Measurements from ENCODE around the gene HMCN1. TPM values are rescaled to one million over a fixed set of nuclear protein-coding genes. Genes with fewer than 3 reads are reported as not detected.

HMCN1 gene
- total RNA-seq, 4 donors from 2014 or later = 1.0 to 8.1 (median 2.5) TPM

- intact Hi-C loops (cut with DNase I; ENCODE audit: low total_unique reads) = no loop called here
Measured at GRCh38 chr1:186220067-186220466, 485.9 kb downstream of the HMCN1 start.

GRCh38 chr1:186220911-186221310, 486.7 kb downstream of the HMCN1 start:
- intact Hi-C loops (cut with DNase I; ENCODE audit: low total_unique reads) = no loop called here
- TF ChIP-seq CTCF (IDR thresholded peaks at IDR 0.05) (no peak), POLR2A (IDR thresholded peaks at IDR 0.05) (no peak)
- DNase-seq (ENCODE audit: low spot score in 2 of 2) = no peak
- H3K4me3 ChIP-seq (ENCODE audit: low read depth, poor library complexity, severe bottlenecking) = no peak overlapping the region
- WGBS, 2 donors = 94 to 97% methylated on average over 1 of the region's 1 CpG

More at GRCh38 chr1:186220067-186220466, 485.9 kb downstream of the HMCN1 start:
- no peak for DNase-seq (ENCODE audit: low spot score in 2 of 2)
- TF ChIP-seq POLR2A (IDR thresholded peaks at IDR 0.05) (no peak), CTCF (IDR thresholded peaks at IDR 0.05) (no peak)
- H3K4me3 ChIP-seq (ENCODE audit: low read depth, poor library complexity, severe bottlenecking) = no peak overlapping the region
- 55 to 56% methylated on average over 3 of the region's 3 CpGs for WGBS, 2 donors

- intact Hi-C loops (cut with DNase I; ENCODE audit: low total_unique reads) = no loop called here
- no peak for DNase-seq (ENCODE audit: low spot score in 2 of 2)
- H3K4me3 ChIP-seq (ENCODE audit: low read depth, poor library complexity, severe bottlenecking) = no peak overlapping the region
- 32 to 57% methylated on average over 1 of the region's 1 CpG for WGBS, 2 donors
- TF ChIP-seq POLR2A (IDR thresholded peaks at IDR 0.05) = no peak
Measured at GRCh38 chr1:186225096-186225495, 490.9 kb downstream of the HMCN1 start.

- DNase-seq (ENCODE audit: low spot score in 2 of 2) = peak in 1 of 2 donors; percentile 29
- WGBS, 2 donors = 61 to 79% methylated on average over 6 of the region's 6 CpGs
- intact Hi-C loops (cut with DNase I; ENCODE audit: low total_unique reads) = no loop called here
- TF ChIP-seq POLR2A (IDR thresholded peaks at IDR 0.05) (no peak), CTCF (IDR thresholded peaks at IDR 0.05) (no peak)
- H3K4me3 ChIP-seq (ENCODE audit: low read depth, poor library complexity, severe bottlenecking) = no peak overlapping the region
Measured at GRCh38 chr1:186228749-186229148, 494.6 kb downstream of the HMCN1 start.

GRCh38 chr1:186231861-186232436, 497.8 kb downstream of the HMCN1 start:
- H3K4me3 ChIP-seq (ENCODE audit: low read depth, poor library complexity, severe bottlenecking) = no peak overlapping the region
- intact Hi-C loops (cut with DNase I; ENCODE audit: low total_unique reads) = no loop called here
- no peak for TF ChIP-seq POLR2A (IDR thresholded peaks at IDR 0.05)
- no peak for TF ChIP-seq CTCF (IDR thresholded peaks at IDR 0.05)
- no peak for DNase-seq (ENCODE audit: low spot score in 2 of 2)
- WGBS, 2 donors = 88 to 89% methylated on average over 2 of the region's 2 CpGs

- H3K4me3 ChIP-seq (ENCODE audit: low read depth, poor library complexity, severe bottlenecking) = no peak overlapping the region
- WGBS, 2 donors = 41 to 43% methylated on average over 2 of the region's 2 CpGs
- intact Hi-C loops (cut with DNase I; ENCODE audit: low total_unique reads) = no loop called here
- DNase-seq (ENCODE audit: low spot score in 2 of 2) = no peak
- TF ChIP-seq CTCF (IDR thresholded peaks at IDR 0.05) = no peak
- no peak for TF ChIP-seq POLR2A (IDR thresholded peaks at IDR 0.05)
Measured at GRCh38 chr1:186234976-186235686, 500.9 kb downstream of the HMCN1 start.

Data from lower leg skin (tissue), 4 donors.